Gastrocnemius medialis (tissue), 4 donors: ENCODE results near the gene TOMM6.

Source experiments
- CTCF ChIP-seq, 5 experiments: fragments of 450-650 bp in 3 of 5; fragments of 200-600 bp in 2 of 5; sonication (generic) in 2 of 5; IDR thresholded peaks in 4 of 5; conservative IDR thresholded peaks in 1 of 5; 1 replicate in 4 of 5; 2 replicates in 1 of 5; pipeline ENCODE4 v1.5.1; 2016 to 2019; ENCODE audit warnings: antibody characterized with exemption in 5 of 5, mild to moderate bottlenecking in 3 of 5, moderate library complexity in 3 of 5
- POLR2A ChIP-seq, 2 donors: fragments of 450-650 bp; IDR thresholded peaks; one replicate each; pipeline ENCODE4 v1.6.1; 2017; ENCODE audit warnings: antibody characterized with exemption in 2 of 2, mild to moderate bottlenecking in 2 of 2, moderate library complexity in 2 of 2

- TF ChIP-seq CTCF (IDR thresholded peaks at IDR 0.05 in 4 of 5, conservative IDR thresholded peaks at IDR 0.05 in 1 of 5) (no peak), POLR2A (IDR thresholded peaks at IDR 0.05) (no peak)
These were observed 49.2 kb downstream of the TOMM6 start for GRCh38 chr6:41836660-41837052.
